ENCODE measurements around the gene RPL34. TPM values are rescaled to one million over a fixed set of nuclear protein-coding genes. Genes with fewer than 3 reads are reported as not detected.

RPL34 gene
- total RNA-seq = 295 and 354 TPM in 2 replicates

DNA sequence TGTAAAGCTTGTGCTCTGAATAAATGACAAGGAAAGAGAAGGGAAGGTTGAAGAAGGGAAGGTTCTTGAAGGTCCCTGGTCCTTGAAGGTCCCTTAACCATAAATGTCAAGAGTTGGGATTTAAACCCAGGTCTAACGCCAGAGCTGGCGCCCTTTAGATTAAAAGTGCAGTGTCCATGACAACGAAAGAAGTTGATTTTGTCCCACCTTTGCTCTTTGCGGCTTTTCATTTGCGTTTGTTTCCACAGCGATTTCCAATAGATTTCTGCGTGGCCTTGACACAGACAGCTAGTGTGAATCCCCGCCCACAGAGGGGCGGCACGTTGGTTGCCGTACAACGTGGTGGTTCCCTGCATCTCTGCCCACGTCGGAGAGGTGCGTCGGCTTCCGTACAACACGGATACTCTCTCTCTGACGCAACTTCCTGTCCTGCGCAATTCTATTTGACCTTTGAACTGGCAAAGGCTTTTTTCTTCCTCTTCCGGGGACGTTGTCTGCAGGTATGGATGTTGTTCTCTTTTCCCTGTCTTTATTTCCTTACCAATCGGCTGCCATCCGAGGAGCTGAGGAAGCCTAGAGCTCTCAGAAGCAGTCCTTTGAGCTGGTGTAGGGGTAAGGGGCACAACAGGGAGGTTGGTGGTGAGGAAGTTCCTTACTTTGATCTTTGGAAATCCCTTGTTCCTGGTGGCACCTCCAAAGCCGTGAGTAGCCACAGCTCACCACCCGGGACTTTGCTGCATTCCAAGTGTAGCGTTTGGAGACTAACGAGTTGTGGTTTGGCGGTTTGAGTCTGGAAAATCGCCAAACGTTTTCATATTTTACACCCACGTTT is at the start of gene RPL34:
Gene RPL34 (plus strand): TSS at position 476 of the 832 bp plus-strand sequence. CDS start 1,384 bp downstream, outside the sequence.

DNA sequence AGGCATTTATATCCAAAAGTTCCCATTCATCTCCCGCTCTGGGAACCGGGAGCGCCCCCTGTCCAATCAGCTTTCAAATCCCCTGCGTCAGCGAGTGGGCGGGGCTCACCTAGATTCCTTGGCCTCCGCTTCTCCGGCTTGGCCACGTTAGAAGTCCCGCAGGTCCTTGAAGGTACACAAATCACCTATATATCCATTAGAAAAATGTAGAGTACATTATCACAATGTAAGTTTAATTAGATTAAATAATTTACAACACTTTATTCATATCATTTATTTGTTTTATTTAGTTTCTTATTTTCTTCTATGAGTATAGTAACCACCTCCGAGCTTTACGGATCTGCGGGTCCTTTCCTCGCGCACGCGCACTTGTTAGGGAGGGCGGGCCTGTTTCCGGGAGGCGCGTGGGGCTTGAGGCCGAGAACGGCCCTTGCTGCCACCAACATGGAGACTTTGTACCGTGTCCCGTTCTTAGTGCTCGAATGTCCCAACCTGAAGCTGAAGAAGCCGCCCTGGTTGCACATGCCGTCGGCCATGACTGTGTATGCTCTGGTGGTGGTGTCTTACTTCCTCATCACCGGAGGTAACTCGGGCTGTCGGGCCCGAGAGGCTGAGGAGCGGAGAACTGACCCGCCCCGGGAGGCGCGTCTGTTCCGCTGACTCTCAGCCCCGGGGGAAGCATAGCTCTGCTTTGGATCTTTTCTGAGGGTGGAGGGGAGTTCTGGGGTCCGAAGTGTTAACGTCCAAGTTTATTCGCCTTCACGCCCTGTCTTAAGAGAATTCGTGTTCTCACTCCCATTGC is 30.0 kb downstream of the RPL34 start, which contains the start of gene OSTC:
Gene OSTC (plus strand): TSS at position 388 of the 802 bp plus-strand sequence. CDS start 57 bp downstream, at position 445.

Small RNA genes within 50 kb of the gene (small RNA-seq; reads per million reads assigned to genes)
- gene RNU6-431P = not detected

Other genes with a start within 250 kb of the RPL34 start
- gene OSTC, start 30.0 kb downstream of the RPL34 start, total RNA-seq = 320 and 584 TPM in 2 replicates
- 0.36 and 0.49 TPM in 2 replicates for gene ETNPPL, start 142.5 kb downstream of the RPL34 start, total RNA-seq

Data from hair follicle dermal papilla cell (primary cell).